ENCODE measurements around the gene ADAMTSL2.
A peak's percentile ranks its signal among the peaks of the same experiment; 100 is the strongest.

Gene ADAMTSL2

GRCh38 chr9:133576875-133577736 lies 42.6 kb downstream of the ADAMTSL2 start:
- DNase-seq, result no peak

GRCh38 chr9:133577737-133578112 lies 43.2 kb downstream of the ADAMTSL2 start:
- no peak for DNase-seq

GRCh38 chr9:133578524-133579441 lies 44.3 kb downstream of the ADAMTSL2 start:
- DNase-seq, result no peak

- no peak for DNase-seq
Measured at GRCh38 chr9:133579601-133580418, 45.3 kb downstream of the ADAMTSL2 start.

- DNase-seq, result no peak
Measured at GRCh38 chr9:133580419-133580738, 45.9 kb downstream of the ADAMTSL2 start.

- DNase-seq, result no peak
Measured at GRCh38 chr9:133581011-133581410, 46.5 kb downstream of the ADAMTSL2 start.

- no peak for DNase-seq
Measured at GRCh38 chr9:133581513-133582343, 47.2 kb downstream of the ADAMTSL2 start.

GRCh38 chr9:133582501-133583045 lies 48.1 kb downstream of the ADAMTSL2 start:
- DNase-seq, result no peak

GRCh38 chr9:133583111-133583510 lies 48.6 kb downstream of the ADAMTSL2 start:
- no peak for DNase-seq

GRCh38 chr9:133583586-133583985 lies 49.1 kb downstream of the ADAMTSL2 start:
- DNase-seq, result no peak

- DNase-seq, result no peak
Measured at GRCh38 chr9:133584167-133584558, 49.7 kb downstream of the ADAMTSL2 start.

- DNase-seq, result no peak
Measured at GRCh38 chr9:133584559-133585476, 50.3 kb downstream of the ADAMTSL2 start.

- DNase-seq, result no peak
Measured at GRCh38 chr9:133585481-133586351, 51.2 kb downstream of the ADAMTSL2 start.

- no peak for DNase-seq
Measured at GRCh38 chr9:133587051-133587450, 52.5 kb downstream of the ADAMTSL2 start.

- no peak for DNase-seq
Measured at GRCh38 chr9:133587466-133587865, 53.0 kb downstream of the ADAMTSL2 start.

- peak; percentile 19 for DNase-seq
Measured at GRCh38 chr9:133589454-133590227, 55.1 kb downstream of the ADAMTSL2 start.

GRCh38 chr9:133590231-133590855 lies 55.8 kb downstream of the ADAMTSL2 start:
- no peak for DNase-seq
